ENCODE measurements around the gene HS3ST4.

GRCh38 chr16:26016989-26017388 is 325.2 kb downstream of the HS3ST4 start:
- TF ChIP-seq CTCF (IDR thresholded peaks at IDR 0.05) (no peak), ZFX (IDR thresholded peaks at IDR 0.05; ENCODE audit: borderline replicate concordance) (no peak)
